ENCODE results near the gene CARD6.

GRCh38 chr5:40906351-40906751 lies 65.2 kb downstream of the CARD6 start:
- no peak for TF ChIP-seq CTCF (IDR thresholded peaks at IDR 0.05)
- no peak for TF ChIP-seq POLR2A (IDR thresholded peaks at IDR 0.05)
